Measurements from ENCODE around the gene ECE1. TPM values are rescaled to one million over a fixed set of nuclear protein-coding genes. Genes with fewer than 3 reads are reported as not detected.

The ECE1 gene
- total and polyA plus RNA-seq, 9 of the 15 experiments (the other 6 are each of a cell fraction or from before 2014, with no cell fraction given), result 0.56 to 34.8 (median 11.0) TPM

DNA sequence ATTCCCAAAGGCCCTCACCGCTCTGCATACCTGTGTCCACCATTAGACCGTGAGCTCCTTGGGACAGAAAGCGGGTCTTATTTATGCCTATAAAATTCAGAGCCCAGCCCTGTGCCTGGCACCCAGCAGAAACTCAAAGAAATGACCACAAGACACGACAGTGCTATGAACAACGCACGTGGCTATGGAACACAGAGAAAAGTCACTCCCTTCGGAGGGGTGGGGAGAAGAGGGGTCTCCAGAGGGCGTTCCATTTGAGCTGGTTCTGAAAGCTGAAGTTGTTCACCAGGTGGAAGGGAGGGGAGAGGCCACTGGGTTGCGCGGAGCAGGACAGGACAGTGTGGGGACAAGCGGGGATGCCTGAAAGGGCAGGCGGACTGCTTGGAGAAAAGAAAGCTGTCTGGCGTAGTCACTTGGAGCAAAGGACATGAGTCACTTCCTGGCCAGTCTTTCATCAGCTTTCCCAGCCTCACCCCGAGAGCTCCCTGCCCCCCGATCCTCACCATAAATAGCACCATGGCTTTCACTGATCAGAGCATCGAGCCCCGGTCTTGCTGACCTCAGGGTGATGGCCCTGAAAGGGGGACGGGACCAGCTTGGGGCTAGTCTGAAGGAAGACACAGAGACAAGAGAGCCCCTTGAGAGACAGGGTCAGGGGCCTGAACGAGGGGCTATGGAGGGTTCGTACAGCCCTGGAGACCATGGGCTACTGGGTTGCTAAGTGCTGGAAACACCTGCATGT lies 28.5 kb downstream of the ECE1 start (continued):
- no peak for TF ChIP-seq SIN3A (IDR thresholded peaks at IDR 0.05; ENCODE audit: borderline replicate concordance in 2 of 2, control insufficient read depth in 1 of 2, low read depth in 2 of 2, low read length in 2 of 2)
- no peak for TF ChIP-seq ARHGAP35 (IDR thresholded peaks at IDR 0.05; ENCODE audit: partially characterized antibody)
- TF ChIP-seq, protein P1, sequence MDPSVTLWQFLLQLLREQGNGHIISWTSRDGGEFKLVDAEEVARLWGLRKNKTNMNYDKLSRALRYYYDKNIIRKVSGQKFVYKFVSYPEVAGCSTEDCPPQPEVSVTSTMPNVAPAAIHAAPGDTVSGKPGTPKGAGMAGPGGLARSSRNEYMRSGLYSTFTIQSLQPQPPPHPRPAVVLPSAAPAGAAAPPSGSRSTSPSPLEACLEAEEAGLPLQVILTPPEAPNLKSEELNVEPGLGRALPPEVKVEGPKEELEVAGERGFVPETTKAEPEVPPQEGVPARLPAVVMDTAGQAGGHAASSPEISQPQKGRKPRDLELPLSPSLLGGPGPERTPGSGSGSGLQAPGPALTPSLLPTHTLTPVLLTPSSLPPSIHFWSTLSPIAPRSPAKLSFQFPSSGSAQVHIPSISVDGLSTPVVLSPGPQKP (CRISPR knock-in tag; IDR thresholded peaks at IDR 0.05), result no peak
- no peak for TF ChIP-seq CAMTA2 (CRISPR knock-in tag; conservative IDR thresholded peaks at IDR 0.05)
- peak; percentile 88 for TF ChIP-seq L3MBTL2 (IDR thresholded peaks at IDR 0.05)
- no peak for TF ChIP-seq TGIF2 (CRISPR knock-in tag; IDR thresholded peaks at IDR 0.05)
- peak in 1 of 2 experiments; percentile 63; a peak in 2 of 4 replicates for TF ChIP-seq RCOR1 (IDR thresholded peaks at IDR 0.05; ENCODE audit: borderline replicate concordance in 1 of 2, low read depth in 2 of 2, low read length in 2 of 2)
- no peak for TF ChIP-seq MCM5 (IDR thresholded peaks at IDR 0.05; ENCODE audit: low read depth)
- TF ChIP-seq ZNF224 (CRISPR knock-in tag; IDR thresholded peaks at IDR 0.05), result no peak
- TF ChIP-seq, protein P2, sequence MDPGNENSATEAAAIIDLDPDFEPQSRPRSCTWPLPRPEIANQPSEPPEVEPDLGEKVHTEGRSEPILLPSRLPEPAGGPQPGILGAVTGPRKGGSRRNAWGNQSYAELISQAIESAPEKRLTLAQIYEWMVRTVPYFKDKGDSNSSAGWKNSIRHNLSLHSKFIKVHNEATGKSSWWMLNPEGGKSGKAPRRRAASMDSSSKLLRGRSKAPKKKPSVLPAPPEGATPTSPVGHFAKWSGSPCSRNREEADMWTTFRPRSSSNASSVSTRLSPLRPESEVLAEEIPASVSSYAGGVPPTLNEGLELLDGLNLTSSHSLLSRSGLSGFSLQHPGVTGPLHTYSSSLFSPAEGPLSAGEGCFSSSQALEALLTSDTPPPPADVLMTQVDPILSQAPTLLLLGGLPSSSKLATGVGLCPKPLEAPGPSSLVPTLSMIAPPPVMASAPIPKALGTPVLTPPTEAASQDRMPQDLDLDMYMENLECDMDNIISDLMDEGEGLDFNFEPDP (CRISPR knock-in tag; IDR thresholded peaks at IDR 0.05), result 0 out of 2 replicates have a peak, but pooled peaks have one; percentile 50
- TF ChIP-seq ZNF584 (CRISPR knock-in tag; IDR thresholded peaks at IDR 0.05; ENCODE audit: low read depth), result peak; percentile 91
- TF ChIP-seq STAT5A (IDR thresholded peaks at IDR 0.05; ENCODE audit: borderline replicate concordance, low read length), result no peak
- no peak for TF ChIP-seq ZBTB8A (IDR thresholded peaks at IDR 0.05; ENCODE audit: partially characterized antibody)
- no peak for TF ChIP-seq RBM25 (IDR thresholded peaks at IDR 0.05; ENCODE audit: low read depth, low read length, severe bottlenecking)
- peak; percentile 74; the same call in 1 of the 2 replicates for TF ChIP-seq ZNF766 (CRISPR knock-in tag; conservative IDR thresholded peaks at IDR 0.05)
- no peak for TF ChIP-seq FIP1L1 (IDR thresholded peaks at IDR 0.05; ENCODE audit: low read depth, low read length, poor library complexity, severe bottlenecking)
- TF ChIP-seq, protein P3, sequence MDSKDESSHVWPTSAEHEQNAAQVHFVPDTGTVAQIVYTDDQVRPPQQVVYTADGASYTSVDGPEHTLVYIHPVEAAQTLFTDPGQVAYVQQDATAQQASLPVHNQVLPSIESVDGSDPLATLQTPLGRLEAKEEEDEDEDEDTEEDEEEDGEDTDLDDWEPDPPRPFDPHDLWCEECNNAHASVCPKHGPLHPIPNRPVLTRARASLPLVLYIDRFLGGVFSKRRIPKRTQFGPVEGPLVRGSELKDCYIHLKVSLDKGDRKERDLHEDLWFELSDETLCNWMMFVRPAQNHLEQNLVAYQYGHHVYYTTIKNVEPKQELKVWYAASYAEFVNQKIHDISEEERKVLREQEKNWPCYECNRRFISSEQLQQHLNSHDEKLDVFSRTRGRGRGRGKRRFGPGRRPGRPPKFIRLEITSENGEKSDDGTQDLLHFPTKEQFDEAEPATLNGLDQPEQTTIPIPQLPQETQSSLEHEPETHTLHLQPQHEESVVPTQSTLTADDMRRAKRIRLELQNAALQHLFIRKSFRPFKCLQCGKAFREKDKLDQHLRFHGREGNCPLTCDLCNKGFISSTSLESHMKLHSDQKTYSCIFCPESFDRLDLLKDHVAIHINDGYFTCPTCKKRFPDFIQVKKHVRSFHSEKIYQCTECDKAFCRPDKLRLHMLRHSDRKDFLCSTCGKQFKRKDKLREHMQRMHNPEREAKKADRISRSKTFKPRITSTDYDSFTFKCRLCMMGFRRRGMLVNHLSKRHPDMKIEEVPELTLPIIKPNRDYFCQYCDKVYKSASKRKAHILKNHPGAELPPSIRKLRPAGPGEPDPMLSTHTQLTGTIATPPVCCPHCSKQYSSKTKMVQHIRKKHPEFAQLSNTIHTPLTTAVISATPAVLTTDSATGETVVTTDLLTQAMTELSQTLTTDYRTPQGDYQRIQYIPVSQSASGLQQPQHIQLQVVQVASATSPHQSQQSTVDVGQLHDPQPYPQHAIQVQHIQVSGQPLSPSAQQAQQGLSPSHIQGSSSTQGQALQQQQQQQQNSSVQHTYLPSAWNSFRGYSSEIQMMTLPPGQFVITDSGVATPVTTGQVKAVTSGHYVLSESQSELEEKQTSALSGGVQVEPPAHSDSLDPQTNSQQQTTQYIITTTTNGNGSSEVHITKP (IDR thresholded peaks at IDR 0.05; ENCODE audit: partially characterized antibody), result no peak
- no peak for TF ChIP-seq HSF4 (CRISPR knock-in tag; IDR thresholded peaks at IDR 0.05; ENCODE audit: borderline replicate concordance)
- TF ChIP-seq, protein P4, sequence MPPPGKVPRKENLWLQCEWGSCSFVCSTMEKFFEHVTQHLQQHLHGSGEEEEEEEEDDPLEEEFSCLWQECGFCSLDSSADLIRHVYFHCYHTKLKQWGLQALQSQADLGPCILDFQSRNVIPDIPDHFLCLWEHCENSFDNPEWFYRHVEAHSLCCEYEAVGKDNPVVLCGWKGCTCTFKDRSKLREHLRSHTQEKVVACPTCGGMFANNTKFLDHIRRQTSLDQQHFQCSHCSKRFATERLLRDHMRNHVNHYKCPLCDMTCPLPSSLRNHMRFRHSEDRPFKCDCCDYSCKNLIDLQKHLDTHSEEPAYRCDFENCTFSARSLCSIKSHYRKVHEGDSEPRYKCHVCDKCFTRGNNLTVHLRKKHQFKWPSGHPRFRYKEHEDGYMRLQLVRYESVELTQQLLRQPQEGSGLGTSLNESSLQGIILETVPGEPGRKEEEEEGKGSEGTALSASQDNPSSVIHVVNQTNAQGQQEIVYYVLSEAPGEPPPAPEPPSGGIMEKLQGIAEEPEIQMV (tag; conservative IDR thresholded peaks at IDR 0.05; ENCODE audit: low read depth), result no peak
